HG03521 (cell line): ENCODE results near the gene SPIN2A.
"Not testable (repeated sequence)": the region's sequence is repeated elsewhere in the genome, so short reads cannot be mapped to it uniquely, and the experiment has no call there.

Experiments
- ATAC-seq: cut with Tn5 transposase; IDR thresholded peaks from one replicate; pipeline ENCODE4 v1.9.1; 2021; ENCODE audit warnings: mild to moderate bottlenecking, moderate library complexity; ENCODE audit not compliant: unreplicated experiment

Gene SPIN2A

DNA sequence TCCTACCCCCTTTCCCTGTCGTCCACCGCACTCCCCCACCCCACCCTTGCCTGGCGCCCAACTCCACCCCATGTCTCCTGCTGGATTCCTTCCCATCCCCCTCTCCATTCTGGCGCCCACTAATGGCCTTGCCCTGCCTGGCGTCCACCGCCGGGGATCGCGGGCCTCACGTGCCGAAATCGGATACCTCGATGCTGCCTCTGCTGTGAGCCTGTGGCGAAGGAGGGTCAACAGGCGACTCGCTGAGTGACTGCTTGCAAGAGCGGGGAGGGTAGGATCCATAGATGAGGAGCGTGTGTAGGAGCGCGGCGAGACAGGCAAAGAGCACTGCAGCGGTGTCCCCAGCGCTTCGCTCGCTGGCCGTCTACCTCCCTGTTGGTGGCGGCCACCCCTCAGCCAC, at the start of gene SPIN2A:
Gene SPIN2A (minus strand): TSS at position 325 of the 400 bp plus-strand sequence. CDS start 800 bp downstream, outside the sequence.
- ATAC-seq: not testable (repeated sequence)

DNA sequence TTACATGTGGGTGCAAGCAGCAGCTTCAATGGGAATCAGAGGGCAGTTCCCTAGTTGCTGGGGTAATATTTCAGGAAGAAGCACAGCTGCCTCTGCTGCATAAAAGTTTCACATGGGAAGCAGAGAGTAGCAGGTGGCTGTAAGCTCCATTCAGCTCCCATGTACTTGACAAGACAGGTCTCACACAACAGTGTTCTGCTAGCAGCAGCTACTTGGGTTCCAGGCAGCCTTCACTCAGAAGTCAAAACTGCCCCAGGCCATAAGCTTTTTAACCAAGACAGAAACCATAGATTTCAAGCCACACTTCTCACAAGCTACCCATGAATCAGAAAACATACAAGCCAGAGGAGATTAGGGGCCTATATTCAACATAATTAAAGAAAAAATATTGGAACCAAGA, 41.4 kb upstream of the SPIN2A start:
- ATAC-seq: no peak

DNA sequence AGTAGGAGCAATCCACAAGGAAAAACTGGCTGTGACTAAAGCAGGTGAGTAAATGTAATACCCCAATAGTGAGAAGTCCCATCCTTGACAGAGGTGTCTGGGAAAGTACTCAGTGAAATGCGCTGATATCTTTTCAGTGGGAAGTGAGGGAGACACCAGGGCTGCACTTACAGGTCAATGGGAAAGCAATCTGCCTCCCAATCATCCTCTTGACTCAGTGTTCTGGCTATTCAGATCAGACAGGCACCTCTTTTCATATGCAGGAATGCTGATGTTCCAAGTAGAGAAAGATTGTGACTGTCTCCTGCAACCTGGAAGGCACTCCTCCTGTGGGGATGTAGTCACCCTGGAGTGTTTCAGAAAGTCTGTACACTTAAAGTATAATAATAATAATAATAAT, 39.9 kb upstream of the SPIN2A start:
- no peak for ATAC-seq

DNA sequence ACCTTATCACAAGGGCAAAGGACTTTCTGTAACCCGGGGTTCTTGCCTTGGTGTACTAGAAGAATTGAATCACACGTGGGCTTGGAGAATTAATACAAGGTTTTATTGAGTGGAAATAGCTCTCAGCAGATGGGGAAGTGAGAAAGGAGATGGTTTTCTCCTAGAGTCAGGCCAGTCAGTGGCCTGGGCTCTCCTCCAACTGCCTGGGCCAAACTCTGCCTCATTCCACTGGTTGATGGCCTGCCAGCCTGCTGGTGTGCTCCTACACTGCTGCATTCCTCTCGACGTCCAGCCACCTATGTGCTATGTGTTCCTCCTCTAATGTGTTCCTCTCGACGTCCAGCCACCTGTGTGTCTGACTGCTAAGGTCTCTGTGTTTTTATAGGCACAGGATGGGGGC, 35.3 kb upstream of the SPIN2A start:
- no peak for ATAC-seq

DNA sequence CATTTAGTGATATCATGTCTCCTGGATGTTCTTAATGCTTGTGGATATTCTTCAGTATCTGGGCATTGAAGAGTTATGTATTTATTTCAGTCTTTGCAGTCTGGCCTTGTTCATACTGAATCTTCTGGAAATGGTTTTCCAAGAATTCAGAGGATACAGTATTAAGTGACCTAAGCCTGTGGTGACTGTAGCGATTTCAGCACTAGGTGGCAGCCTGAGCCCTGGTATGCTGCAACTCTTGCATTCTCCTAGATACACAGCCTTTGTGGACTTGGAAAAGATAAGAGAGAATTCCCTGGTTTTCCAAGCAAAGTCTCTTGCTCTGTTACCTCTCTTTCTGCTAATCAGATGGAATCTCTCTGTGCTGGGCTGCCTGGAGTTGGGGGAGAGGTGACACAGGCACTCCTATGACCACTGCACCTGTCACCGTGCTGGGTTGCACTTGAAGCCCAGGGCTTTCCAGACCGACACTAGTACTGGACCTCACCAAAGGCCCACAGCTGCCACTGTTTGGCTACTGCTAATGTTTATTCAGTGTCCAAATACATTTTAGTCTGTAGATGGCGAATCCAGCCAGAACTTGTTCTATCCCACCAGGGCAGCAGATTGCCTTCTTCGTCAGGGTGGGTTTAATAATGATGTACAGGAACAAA, 19.3 kb upstream of the SPIN2A start:
- no peak for ATAC-seq

DNA sequence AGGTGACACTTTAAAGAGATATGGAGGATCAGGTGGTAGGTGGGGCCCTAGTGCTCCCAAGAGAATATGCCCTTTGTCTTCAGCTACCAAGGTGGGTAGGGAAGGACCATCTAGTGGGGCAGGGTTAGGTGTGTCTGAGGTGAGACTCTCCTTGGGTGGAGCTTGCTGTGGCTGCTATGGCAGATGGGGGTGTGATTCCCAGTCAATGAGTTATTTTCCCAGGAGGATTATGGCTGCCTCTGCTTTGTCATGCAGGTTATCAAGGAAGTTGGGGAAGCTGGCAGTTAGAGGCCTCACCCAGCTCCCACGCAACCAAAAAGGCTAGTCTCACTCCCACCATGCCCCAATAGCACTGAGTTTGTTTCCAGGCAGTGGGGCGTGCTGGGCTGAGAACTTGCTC, 18.0 kb upstream of the SPIN2A start:
- ATAC-seq: no peak

DNA sequence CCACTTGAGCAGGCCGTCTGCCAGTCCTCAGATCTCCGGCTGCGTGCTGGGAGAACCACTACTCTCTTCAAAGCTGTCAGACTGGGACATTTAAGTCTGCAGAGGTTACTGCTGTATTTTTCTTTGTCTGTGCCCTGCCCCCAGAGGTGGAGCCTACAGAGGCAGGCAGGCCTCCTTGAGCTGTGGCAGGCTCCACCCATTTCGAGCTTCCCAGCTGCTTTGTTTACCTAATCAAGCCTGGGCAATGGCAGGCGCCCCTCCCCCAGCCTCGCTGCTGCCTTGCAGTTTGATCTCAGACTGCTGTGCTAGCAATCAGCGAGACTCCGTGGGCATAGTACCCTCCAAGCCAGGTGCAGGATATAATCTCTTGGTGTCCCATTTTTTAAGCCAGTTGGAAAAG, 15.0 kb upstream of the SPIN2A start:
- not testable (repeated sequence) for ATAC-seq

DNA sequence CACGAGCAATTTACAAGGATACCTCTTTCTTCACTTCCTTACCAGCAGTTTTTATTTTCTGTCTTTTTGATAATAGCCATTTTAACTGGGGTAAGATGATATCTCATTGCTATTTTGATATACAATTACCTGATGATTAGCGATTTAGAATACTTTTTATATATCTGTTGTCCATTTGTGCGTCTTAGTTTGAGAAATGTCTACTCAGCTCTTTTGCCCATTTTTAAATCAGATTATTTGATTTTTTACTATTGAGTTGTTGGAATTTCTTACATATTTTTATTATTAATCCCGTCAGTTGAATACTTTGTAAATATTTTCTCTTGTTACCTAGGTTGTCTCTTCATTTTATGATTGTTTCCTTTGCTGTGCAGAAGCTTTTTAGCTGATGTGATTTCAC, 1.5 kb upstream of the SPIN2A start:
- ATAC-seq: no peak

DNA sequence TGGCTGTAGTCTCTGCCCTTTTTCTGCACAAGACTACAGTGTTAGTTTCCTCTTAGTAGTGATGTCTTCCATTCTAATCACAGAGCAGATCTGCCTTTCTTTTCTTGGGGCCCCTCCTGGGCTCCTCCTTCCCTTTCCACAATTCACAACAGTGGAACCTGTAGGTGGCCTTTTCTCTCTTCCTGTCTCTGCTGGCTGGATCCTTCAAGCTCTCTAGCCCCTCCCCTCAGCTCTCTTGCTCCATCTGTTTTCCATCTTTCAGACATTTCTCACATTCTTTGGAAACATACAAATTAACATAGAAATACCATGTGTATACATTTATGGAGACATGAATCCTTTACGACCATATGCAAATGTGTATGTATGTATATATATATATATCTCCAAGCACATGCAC, 304 bp upstream of the SPIN2A start:
- ATAC-seq: no peak

DNA sequence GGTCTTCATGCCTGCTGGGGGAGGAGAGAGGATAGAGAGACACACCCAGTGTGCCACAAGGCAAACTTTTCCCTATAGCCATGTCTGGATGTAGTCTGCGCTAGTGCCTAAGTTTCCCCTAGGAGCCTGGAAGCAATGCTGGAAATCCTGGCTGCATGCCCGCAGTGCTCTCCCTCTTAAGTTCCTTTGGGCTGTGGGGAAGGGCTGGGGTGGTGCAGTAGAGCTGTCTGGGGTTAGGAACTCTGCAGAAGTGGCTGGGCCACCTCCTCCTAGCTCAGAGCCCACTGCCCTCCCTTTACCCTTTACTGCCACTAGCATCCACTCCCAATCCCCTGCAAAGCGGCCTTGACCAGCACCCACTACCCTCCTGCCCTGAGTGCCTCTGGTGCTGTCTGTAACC, 608 bp downstream of the SPIN2A start:
- ATAC-seq: not testable (repeated sequence)

DNA sequence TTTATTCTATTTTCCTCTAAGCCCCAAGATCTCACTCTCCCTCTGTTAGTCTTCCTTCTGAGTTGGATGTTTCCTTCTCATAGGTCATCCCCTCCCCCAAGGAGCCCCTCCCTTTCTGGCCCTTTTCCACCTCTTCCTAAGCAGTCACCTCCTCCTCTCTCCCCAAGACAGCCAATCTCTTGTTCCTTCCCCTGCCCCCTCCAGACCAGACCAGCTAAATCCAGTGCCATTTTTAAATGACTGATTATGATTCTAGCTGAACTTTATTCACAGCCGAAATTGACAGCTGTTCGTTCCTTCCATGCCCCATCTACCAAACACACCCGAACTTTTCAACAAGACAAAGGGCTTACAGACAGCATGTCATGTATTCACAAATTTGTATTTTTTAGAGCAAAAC, 1.9 kb downstream of the SPIN2A start:
- ATAC-seq: no peak

DNA sequence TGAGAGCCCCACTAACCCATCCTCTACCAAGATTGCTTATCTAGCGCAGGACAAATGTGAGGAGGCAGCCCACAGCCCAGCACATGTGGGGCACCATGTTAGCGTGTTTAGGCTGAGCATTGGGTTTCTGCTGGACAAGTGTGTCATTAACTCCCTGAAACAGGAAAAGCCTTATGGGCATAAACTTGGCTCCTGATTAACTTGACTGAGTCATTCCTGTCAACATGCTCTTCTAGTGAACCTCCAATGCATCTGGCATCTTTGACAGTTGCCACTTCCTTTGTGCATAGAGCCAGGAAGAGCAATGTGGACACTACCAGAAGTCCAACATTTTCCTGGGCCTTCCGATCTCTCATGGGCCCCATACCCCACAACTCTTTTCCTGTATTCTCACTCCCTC, 2.5 kb downstream of the SPIN2A start:
- ATAC-seq: no peak

DNA sequence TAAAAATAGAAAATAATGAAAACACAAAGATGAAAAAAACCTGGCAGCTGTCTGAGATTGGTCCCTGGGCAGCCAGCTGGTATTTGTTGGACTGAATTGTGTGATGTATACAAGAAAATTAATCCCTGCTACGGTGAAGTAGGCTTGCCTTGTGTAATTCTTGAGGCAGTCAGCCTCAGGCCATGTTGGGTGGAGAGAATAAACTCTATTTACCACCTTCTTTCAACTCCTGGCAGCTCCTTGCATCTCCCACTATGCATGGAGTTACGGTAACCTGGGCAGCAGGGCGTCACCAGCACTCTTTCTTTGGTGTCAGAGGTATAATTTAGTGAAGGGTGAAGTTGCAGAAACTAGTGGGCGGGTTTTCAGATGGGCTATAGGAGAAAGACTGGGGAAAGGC, 3.5 kb downstream of the SPIN2A start:
- no peak for ATAC-seq

DNA sequence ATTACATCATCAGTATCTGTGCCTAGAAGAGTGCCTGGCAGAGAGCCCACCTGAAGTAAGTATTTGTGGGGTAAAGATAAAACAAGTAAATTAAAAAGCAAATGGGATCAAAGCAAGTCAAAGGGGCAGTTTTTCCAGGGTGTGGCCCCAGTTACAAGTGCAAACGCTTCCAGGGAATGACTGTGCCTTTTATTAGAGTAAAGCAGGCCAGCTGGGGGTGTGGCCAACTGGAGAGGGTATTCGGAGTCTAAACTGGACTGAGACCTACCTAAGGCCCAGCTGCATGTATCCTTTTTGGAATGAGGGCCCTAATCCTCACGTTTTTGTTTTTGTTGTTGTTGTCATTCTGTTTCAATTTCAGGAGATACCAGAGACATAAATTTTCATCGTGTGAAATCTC, 3.9 kb downstream of the SPIN2A start:
- ATAC-seq: not testable (repeated sequence)

DNA sequence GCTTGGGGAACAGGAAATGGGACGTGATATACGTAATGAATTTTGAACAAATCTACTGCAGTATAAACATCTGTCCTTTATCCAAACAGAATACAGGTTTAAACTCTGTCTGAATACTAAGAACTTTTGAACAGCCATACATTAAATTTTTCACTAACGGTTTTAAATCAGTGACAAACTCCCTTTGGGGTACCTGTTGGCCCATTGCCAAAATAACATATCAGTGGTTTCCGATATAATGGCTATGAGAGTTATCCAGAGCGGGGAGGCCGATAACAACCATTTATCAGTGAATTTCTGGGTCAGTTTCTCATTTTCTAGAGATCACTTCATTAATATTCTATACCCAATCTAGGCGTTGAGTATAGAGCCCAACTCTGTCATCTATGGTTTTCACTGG, 5.2 kb downstream of the SPIN2A start:
- ATAC-seq: no peak

DNA sequence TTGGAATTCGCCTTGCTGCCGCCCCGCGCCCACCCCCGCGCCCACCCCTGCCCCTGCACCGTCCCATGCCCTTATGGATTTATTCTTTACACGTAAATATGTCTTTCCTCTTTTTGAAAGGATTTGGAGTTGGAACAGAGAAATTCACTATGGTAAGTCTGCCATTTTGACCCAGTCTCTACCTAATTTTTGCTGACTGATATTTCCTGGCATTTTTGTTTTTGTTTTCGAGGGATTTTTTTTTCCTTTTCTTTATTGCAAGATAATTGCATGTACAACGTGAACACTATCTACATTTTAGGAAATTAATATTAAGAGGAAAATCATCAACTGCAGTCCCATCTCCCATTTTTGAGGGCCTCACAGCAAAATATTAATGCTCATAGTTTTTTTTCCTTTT, 15.4 kb downstream of the SPIN2A start:
- ATAC-seq: no peak

DNA sequence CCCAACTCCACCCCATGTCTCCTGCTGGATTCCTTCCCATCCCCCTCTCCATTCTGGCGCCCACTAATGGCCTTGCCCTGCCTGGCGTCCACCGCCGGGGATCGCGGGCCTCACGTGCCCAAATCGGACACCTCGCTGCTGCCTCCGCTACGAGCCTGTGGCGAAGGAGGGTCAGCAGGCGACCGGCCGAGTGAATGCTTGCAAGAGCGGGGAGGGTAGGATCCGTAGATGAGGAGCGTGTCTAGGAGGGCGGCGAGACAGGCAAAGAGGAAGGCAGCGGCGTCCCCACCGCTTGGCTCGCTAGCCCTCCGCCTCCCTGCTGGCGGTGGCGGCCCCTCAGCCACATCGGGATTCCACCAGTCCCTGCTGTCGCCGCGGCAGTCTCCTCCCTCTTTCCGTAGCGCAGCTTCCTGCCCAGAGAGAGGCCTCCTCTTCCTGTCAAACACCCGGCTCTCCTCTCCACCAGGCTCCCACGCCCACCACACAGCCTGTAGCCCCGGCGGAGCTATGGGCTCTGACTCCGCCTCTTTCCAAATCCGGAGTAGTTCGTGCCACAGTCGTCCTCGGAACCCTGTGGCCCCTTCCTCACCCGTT, 15.9 kb downstream of the SPIN2A start, which contains the start of gene SPIN2B:
Gene SPIN2B (minus strand): TSS at position 387 of the 594 bp plus-strand sequence.
- peak; percentile 100 for ATAC-seq

DNA sequence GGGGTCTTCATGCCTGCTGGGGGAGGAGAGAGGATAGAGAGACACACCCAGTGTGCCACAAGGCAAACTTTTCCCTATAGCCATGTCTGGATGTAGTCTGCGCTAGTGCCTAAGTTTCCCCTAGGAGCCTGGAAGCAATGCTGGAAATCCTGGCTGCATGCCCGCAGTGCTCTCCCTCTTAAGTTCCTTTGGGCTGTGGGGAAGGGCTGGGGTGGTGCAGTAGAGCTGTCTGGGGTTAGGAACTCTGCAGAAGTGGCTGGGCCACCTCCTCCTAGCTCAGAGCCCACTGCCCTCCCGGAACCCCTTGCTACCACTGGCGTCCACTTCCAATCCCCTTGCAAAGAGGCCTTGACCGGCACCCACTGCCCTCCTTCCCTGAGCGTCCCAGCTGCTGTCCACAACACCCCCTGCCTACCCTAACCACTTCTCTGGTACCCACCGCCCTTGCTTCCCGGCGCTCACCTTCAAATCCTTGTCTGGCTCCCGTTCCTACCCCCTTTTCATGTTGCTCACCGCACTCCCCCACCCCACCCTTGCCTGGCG, 16.5 kb downstream of the SPIN2A start:
- not testable (repeated sequence) for ATAC-seq

DNA sequence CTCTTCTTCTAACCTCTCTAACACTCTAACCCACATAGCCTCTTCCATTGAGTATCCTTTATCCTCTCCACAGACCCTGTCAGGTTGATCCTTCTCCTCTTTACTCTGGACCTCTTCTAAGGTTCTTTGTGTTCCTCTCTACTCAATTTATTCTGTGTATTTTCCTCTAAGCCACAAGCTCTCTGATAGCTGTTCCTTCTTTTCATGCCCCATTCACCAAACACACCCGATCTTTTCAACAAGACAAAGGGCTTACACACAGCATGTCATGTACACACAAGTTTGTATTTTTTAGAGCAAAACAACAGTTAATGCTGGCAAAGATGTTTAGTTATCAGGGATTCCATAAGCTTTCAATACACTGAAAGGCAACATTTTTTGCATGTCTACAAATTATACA, 17.8 kb downstream of the SPIN2A start:
- ATAC-seq: no peak

DNA sequence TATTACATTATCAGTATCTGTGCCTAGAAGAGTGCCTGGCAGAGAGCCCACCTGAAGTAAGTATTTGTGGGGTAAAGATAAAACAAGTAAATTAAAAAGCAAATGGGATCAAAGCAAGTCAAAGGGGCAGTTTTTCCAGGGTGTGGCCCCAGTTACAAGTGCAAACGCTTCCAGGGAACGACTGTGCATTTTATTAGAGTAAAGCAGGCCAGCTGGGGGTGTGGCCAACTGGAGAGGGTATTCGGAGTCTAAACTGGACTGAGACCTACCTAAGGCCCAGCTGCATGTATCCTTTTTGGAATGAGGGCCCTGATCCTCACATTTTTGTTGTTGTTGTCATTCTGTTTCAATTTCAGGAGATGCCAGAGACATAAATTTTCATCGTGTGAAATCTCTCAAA, 19.6 kb downstream of the SPIN2A start:
- not testable (repeated sequence) for ATAC-seq

DNA sequence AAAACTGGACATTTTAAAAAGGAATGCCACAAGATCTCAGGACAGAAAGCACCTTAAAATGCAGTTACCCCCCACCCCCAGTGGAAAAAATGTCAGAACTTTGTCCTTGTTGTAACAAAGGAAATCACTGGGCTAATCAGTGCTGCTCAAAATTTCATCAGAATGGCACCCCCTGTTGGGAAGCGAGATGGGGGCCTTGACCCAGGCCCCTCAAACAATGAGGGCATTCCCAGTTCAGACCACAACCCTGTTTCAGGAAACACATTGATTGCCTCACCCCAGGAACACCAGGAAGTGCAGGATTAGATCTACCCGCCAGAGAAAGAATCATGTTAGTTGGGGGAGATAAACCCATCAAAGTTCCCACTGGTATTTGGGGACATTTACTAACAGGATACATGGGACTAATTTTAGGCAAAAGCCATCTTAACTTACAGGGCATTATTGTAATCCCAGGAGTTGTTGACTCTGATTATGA, 32.2 kb downstream of the SPIN2A start:
- no peak for ATAC-seq

DNA sequence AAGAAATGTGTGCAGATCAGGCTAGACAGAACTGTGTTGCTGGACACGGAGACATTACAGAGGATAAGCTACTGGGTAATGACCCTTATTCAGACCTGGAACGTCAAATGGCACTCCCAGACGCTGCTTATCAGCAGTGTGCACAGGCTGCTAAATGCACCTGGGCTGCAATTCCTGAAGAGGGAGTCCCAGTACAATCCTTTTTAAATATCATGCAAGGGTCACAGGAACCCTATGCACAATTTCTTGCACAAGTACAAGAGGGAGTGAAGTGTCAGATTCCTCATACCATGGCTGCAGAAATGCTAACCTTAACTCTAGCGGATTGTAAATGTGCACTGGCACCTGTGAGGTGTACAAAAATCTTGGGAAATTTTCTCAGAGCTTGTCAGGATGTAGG, 32.8 kb downstream of the SPIN2A start:
- ATAC-seq: no peak
